GM21390 (cell line): ENCODE results near the gene PLCH1.

Source experiments
- ATAC-seq: cut with Tn5 transposase; IDR thresholded peaks from one replicate; pipeline ENCODE4 v1.9.1; 2021; ENCODE audit not compliant: unreplicated experiment

Gene PLCH1

GRCh38 chr3:155494332-155494731 lies 250.5 kb downstream of the PLCH1 start:
- ATAC-seq, result no peak

GRCh38 chr3:155492841-155493240 lies 252.0 kb downstream of the PLCH1 start:
- ATAC-seq, result no peak

- ATAC-seq, result no peak
Observed at GRCh38 chr3:155491696-155492095, 253.2 kb downstream of the PLCH1 start.

DNA sequence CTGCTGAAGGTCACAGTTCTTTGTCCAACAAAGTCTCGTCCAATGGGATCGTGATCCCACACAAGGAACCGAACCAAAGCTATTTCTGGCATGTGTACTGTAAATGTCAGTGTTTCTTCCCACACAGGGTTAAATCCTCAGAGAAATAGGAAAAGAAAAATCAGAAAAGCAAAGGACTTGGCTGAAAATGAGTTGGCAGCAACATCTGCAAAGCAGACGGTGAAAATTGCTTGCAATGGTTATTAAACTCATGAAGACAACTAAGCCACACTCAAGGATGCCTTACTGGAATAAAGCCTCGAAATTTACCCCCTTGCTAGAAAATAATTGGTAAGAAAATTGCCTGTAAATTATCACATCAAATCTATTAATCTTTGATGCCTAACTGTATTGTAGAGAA lies 256.2 kb downstream of the PLCH1 start:
- no peak for ATAC-seq

DNA sequence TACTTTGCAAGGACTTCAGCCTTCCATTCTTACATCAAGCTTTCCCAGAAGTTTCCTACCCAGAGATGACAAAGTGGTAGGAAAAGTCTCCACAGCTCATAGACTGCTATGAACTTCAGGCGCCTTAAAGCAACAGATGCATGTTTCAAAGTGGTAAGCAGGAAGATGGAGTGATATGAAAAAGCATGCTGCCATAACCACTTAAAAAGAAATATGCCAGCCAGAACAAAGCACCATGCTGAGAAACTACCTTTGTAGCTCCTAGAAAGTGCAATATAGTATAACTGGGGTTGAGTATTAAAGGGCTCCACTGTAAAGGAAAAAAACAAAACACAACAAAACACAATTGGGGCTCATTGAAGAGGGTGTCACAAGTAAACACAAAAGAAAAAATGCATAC lies 259.0 kb downstream of the PLCH1 start:
- no peak for ATAC-seq

- ATAC-seq, result no peak
Observed at GRCh38 chr3:155481591-155481990, 263.3 kb downstream of the PLCH1 start.

DNA sequence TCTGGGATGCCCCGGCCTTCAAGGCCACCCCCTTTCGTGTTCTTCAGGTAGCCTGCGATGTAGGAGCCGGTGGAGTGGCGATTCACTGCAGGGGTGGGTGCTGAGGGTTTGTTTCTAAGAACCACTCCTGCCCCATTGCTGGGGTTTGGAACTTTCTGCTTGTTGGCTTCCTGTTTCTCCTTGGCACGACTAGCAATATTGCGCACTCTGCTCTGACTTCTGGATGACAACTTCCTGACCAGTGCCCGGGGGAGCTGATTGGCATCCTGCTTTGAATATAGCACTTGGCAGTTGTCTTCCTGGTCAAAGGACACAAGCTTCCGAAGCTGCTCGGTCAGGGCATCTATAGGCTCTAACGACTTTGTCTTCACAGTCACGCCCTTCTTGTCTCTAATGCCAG lies 263.8 kb downstream of the PLCH1 start:
- no peak for ATAC-seq

GRCh38 chr3:155465664-155466063 lies 279.2 kb downstream of the PLCH1 start:
- ATAC-seq, result no peak

GRCh38 chr3:155462672-155463071 lies 282.2 kb downstream of the PLCH1 start:
- ATAC-seq, result no peak

GRCh38 chr3:155457591-155457990 lies 287.3 kb downstream of the PLCH1 start:
- ATAC-seq, result no peak

DNA sequence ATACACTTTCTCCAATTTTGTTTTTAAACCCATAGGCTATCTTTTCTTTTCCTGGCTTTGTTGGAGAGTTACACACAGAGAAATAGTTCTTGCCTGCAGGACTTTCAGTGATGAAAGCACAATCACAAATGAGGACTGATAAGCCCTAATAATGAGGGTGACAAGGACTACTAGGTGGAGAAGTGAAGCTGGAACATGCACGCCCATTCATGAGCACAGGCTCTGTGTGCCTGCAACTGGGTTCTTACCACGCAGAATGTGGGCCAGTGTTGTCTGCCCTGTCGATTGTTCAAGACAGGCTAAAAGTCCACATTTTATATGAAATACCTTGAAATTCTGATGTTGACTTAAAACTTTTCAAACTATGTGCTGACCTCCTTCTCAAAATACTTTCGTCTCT lies 289.1 kb downstream of the PLCH1 start:
- ATAC-seq, result no peak

- no peak for ATAC-seq
Observed at GRCh38 chr3:155453512-155453911, 291.4 kb downstream of the PLCH1 start.

- no peak for ATAC-seq
Observed at GRCh38 chr3:155449613-155450267, 295.1 kb downstream of the PLCH1 start.

DNA sequence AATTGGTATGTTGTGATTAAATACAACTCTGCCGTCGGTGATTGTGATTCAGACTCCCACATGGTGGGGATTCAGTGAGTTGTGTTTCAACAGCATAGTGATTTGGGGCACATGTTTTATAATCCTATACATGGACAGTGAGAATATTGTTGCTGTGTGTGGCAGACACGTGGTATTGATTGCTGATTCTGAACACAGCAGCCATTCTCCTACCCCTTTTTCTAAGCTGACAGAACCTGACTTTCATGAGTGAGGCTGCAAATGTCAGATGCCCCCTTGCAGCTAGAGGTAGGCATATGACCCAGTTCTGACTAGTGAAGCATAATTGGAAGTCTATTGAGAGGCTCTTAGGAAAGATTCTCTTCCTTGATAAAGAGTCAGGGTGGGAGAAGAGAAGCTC lies 296.3 kb downstream of the PLCH1 start:
- ATAC-seq, result no peak

DNA sequence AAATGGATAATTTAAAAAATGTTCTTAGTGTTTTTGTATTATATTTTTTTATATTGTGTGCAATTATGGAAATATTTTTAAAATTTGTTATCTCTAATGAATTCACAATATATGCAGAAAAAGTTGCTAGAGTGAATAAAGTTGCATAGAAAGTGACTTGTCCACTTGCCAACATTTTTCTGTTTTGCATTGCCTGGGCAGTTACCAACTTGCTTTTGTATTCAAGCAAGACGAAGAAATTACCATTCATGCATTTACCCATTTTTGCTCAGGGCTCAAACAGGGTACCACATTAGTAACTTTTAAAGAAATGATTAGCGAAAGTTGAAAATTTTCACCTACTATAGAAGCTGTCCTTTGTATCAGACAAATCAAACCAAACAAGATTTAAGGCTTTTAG lies 298.5 kb downstream of the PLCH1 start:
- no peak for ATAC-seq

GRCh38 chr3:155444771-155445170 lies 300.1 kb downstream of the PLCH1 start:
- ATAC-seq, result no peak

GRCh38 chr3:155443815-155444214 lies 301.1 kb downstream of the PLCH1 start:
- ATAC-seq, result no peak

GRCh38 chr3:155442072-155442471 lies 302.8 kb downstream of the PLCH1 start:
- ATAC-seq, result no peak

DNA sequence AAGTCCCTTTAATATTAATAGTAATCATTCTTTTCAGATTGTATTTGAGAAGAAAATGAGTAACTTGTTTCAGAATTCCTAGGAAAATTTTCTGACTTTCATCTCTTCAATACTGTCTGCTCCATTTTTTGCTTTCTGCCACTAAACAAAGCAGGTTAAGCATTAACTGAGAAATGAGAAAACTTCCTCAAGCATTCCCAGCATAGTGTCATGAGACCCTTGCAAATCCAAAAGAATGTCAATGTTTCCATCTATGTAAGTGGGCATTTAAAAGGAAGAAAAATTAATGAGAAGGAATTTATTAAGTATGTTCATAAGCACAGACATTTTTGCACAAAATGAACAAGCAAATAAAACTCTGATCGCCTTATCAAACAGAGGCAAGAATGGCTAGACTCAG lies 303.4 kb downstream of the PLCH1 start:
- no peak for ATAC-seq

DNA sequence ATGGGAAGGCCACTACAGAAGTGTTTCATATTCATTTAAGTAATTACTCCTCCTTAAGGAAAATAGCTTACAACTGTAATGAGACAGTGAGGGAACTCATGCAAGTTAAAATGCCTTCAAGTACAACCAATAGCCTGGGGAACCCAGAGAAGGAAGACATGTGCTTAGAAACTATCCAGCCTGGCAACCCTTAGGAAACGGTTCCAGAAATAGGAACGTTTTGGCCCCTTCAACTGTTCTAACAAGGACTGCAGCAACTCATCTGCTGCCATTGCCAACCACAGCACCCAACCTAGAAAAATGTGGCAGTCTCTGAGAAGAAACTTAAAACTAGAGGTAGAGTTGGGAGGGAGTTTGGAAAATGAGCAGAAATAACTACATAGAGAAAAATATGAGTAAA lies 303.8 kb downstream of the PLCH1 start:
- no peak for ATAC-seq

DNA sequence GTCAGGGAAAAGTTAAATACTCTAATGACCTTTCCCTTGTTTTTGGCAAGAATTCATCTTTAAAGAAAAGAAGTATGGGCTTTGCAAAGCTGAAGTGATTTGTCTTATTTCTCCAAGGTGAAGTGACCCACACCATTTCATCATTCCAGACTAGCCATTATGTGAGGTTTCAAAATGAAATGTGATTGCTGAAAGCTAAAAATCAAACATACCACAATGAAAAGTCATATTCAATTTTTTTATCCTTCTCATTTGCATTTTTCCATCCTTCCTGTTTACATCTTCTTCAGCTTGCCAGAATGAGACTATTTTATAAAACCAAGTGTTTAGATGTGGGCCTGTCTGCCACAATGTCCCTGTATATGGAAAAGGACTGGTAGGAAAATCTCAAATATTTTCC lies 309.1 kb downstream of the PLCH1 start:
- no peak for ATAC-seq

DNA sequence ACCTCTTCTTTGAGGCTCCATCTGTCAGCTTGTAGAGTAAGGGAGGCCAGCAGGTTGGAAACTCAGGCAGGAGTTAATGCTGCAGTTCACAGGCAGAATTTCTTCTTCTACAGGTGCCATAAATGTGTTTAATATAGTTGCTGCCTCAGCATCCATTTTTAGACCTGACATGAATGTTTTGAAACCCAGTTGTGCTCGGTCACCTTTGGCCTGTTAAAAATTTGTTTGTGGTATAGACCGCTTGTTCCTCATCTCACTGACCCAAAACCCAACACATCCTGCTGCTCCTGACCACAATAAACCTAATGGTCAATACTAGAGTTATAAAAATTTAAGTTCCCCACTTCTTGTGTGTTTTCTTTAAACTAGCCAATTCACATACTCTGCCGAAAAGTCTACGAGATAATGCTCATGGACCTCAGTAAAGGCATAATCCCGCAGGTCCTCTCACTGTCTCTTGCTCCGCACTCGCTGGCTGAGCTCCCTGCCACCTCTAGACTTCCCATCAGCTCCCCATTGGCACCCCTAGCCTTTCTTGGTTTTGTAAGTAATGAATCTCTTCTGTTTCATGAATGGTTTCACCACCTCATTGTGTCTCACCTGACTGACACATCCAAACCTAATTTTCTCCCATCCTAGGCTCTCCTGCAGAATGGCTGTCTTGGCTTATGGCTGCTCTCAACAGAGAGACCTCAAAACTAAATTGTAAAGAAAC lies 312.9 kb downstream of the PLCH1 start:
- no peak for ATAC-seq

- ATAC-seq, result no peak
Observed at GRCh38 chr3:155428563-155428962, 316.3 kb downstream of the PLCH1 start.
